ENCODE measurements around the gene SHCBP1L. TPM values are rescaled to one million over a fixed set of nuclear protein-coding genes. Genes with fewer than 3 reads are reported as not detected.

The SHCBP1L gene
- total RNA-seq, 1 experiment from 2014 or later, result not detected

DNA sequence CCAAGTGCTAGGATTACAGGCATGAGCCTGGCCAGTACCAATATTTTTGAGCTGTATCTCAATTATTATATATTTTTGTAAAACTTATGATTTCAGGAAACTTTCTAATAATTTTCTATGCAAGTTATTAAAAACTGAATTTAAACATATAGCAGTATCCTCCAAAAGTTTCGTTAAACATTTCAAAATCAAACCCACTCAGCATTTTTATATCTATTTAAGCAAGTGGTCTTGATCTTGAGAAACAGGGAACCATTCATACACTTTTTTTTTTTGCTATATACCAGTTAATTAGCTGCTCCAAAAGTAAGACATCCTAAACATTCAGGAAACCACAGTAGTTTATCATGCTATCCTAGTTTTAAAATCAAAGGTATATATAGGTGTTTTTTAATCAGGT lies 22.0 kb downstream of the SHCBP1L start:
- Histone ChIP-seq H3K36me3 (ENCODE audit: control insufficient read depth, insufficient read depth, low read length) (no peaks in the 10 kb centered on the region), H3K4me3 (ENCODE audit: low read depth in 2 of 2, low read length in 2 of 2) (no peak overlapping the region), H3K9me3 (ENCODE audit: control insufficient read depth, insufficient read depth, low read depth, low read length) (peaks cover 2% of the 10 kb centered on the region; the same call in 1 of the 2 replicates), H3K27ac (ENCODE audit: low read length) (no peak overlapping the region), H3K4me1 (ENCODE audit: control insufficient read depth, insufficient read depth, low read length) (no peaks in the 10 kb centered on the region), H3K27me3 (ENCODE audit: control insufficient read depth, insufficient read depth, low read length) (peaks cover 4% of the 10 kb centered on the region; the same call in 1 of the 2 replicates)
- POLR2A ChIA-PET, result no interaction called here
- TF ChIP-seq CTCF (IDR thresholded peaks at IDR 0.05), result no peak
- TF ChIP-seq TCF7L2 (IDR thresholded peaks at IDR 0.05; ENCODE audit: low read depth, low read length), result no peak
- no peak for ATAC-seq
- no peak for DNase-seq (ENCODE audit: low read depth, low spot score)
- BruUV-seq (replicated peaks), result no TSS peak
- in situ Hi-C loops (cut with HindIII; ENCODE audit: low pct_unique_long_range_greater_than_20kb, low sequenced_read_pairs), result no loop called here
- intact Hi-C loops (cut with micrococcal nuclease; ENCODE audit: unreplicated experiment), result no loop called here
- CTCF ChIA-PET, result interaction anchor here (0.6 kb wide), 1 partner anchor 147 kb away, joined by 6 read pairs; no protein-coding TSS in a partner anchor

DNA sequence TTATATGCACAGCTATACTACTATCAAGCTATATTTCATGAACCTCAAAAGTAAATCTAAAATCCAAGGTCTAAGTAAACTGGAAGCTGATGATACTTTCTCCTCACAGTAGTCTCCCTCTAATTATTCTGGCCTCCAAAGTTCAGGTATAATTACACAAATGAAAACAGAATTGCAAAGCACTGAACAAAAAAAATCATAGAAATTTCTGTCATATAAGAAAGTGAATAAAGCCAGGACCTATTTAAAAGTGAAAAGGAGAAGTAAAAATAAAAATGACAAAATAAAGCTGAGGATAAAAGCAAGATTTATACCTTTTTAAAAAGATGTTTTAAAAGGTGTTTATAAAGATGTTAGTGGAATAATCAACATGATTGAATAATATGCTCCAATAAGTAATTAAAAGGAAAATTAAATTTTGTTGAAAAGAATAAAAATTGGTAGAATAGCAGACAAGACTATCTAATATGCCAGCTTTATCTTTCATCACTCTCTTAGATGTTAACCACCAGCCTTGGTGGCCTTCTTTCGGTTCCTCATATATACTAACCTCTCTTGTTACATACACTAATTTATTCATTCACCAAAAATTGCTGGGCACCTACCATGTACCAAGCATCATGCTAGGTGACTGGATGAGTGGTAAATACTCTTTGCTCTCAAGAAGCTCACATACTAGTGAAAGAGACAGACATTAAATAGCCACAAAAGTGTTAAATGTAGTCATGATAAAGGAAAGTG lies 25.1 kb downstream of the SHCBP1L start:
- BruUV-seq (replicated peaks), result no TSS peak
- POLR2A ChIA-PET, result no interaction called here
- Histone ChIP-seq H3K4me1 (ENCODE audit: control insufficient read depth, insufficient read depth, low read length) (no peaks in the 10 kb centered on the region), H3K27ac (ENCODE audit: low read length) (no peak overlapping the region), H3K27me3 (ENCODE audit: control insufficient read depth, insufficient read depth, low read length) (peaks cover 3% of the 10 kb centered on the region; the same call in 1 of the 2 replicates), H3K9me3 (ENCODE audit: control insufficient read depth, insufficient read depth, low read depth, low read length) (no peaks in the 10 kb centered on the region), H3K36me3 (ENCODE audit: control insufficient read depth, insufficient read depth, low read length) (no peaks in the 10 kb centered on the region), H3K4me3 (ENCODE audit: low read depth in 2 of 2, low read length in 2 of 2) (no peak overlapping the region)
- DNase-seq (ENCODE audit: low read depth, low spot score) (no peak), ATAC-seq (no peak)
- in situ Hi-C loops (cut with HindIII; ENCODE audit: low pct_unique_long_range_greater_than_20kb, low sequenced_read_pairs) (no loop called here), intact Hi-C loops (cut with micrococcal nuclease; ENCODE audit: unreplicated experiment) (no loop called here)
- TF ChIP-seq POLR2AphosphoS5 (IDR thresholded peaks at IDR 0.05; ENCODE audit: low read depth, low read length) (no peak), SIN3A (IDR thresholded peaks at IDR 0.05; ENCODE audit: borderline replicate concordance, insufficient read depth, low read depth, low read length) (no peak), CTCF (IDR thresholded peaks at IDR 0.05) (no peak), TCF7L2 (IDR thresholded peaks at IDR 0.05; ENCODE audit: low read depth, low read length) (no peak)
- TF ChIP-seq, protein P1, sequence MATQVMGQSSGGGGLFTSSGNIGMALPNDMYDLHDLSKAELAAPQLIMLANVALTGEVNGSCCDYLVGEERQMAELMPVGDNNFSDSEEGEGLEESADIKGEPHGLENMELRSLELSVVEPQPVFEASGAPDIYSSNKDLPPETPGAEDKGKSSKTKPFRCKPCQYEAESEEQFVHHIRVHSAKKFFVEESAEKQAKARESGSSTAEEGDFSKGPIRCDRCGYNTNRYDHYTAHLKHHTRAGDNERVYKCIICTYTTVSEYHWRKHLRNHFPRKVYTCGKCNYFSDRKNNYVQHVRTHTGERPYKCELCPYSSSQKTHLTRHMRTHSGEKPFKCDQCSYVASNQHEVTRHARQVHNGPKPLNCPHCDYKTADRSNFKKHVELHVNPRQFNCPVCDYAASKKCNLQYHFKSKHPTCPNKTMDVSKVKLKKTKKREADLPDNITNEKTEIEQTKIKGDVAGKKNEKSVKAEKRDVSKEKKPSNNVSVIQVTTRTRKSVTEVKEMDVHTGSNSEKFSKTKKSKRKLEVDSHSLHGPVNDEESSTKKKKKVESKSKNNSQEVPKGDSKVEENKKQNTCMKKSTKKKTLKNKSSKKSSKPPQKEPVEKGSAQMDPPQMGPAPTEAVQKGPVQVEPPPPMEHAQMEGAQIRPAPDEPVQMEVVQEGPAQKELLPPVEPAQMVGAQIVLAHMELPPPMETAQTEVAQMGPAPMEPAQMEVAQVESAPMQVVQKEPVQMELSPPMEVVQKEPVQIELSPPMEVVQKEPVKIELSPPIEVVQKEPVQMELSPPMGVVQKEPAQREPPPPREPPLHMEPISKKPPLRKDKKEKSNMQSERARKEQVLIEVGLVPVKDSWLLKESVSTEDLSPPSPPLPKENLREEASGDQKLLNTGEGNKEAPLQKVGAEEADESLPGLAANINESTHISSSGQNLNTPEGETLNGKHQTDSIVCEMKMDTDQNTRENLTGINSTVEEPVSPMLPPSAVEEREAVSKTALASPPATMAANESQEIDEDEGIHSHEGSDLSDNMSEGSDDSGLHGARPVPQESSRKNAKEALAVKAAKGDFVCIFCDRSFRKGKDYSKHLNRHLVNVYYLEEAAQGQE (IDR thresholded peaks at IDR 0.05; ENCODE audit: insufficient read depth in 1 of 2, low read depth in 2 of 2, low read length in 1 of 2), result no peak
- CTCF ChIA-PET, result no interaction called here
